ENCODE data around the gene WWC2. TPM values are rescaled to one million over a fixed set of nuclear protein-coding genes. Genes with fewer than 3 reads are reported as not detected.

WWC2 gene
- total and polyA plus RNA-seq, 12 donors, result 6.0 to 37.4 (median 31.2) TPM

- DNase-seq (no peak), ATAC-seq (no peak)
- peaks cover 0 to 100% (median 21%) of the 10 kb centered on the region in 9 donors for H3K36me3 ChIP-seq
- no peaks in the 10 kb centered on the region for H3K4me1 ChIP-seq
- intact Hi-C loops (cut with DNase I), result loop anchor here in 1 of 10 donors (10.0 kb wide), 1 partner anchor 104 kb away; no protein-coding TSS in a partner anchor
- H3K4me3 ChIP-seq, result no peak overlapping the region
- H3K27me3 ChIP-seq, result no peaks in the 10 kb centered on the region
- no peaks in the 10 kb centered on the region for H3K9me3 ChIP-seq
- WGBS, 2 donors, result 94 to 96% methylated on average over 2 of the region's 2 CpGs
- no peak for TF ChIP-seq CTCF (IDR thresholded peaks at IDR 0.05)
- no peak overlapping the region for H3K27ac ChIP-seq
Measured at GRCh38 chr4:183291070-183291469, 192.0 kb downstream of the WWC2 start.

GRCh38 chr4:183295711-183296110 lies 196.7 kb downstream of the WWC2 start:
- ATAC-seq (no peak), DNase-seq (no peak)
- Histone ChIP-seq H3K36me3 (peaks cover 0 to 89% (median 0%) of the 10 kb centered on the region in 9 donors), H3K9me3 (no peaks in the 10 kb centered on the region), H3K27me3 (no peaks in the 10 kb centered on the region), H3K4me1 (peaks cover 0 to 12% (median 0%) of the 10 kb centered on the region in 9 donors), H3K4me3 (no peak overlapping the region), H3K27ac (no peak overlapping the region)
- intact Hi-C loops (cut with DNase I), result loop anchor here in 1 of 10 donors (10.0 kb wide), 1 partner anchor 99 kb away; no protein-coding TSS in a partner anchor
- WGBS, 2 donors, result 78 to 84% methylated on average over 10 of the region's 10 CpGs
- TF ChIP-seq CTCF (IDR thresholded peaks at IDR 0.05), result no peak

- WGBS, 2 donors, result 96 to 100% methylated on average over 3 of the region's 3 CpGs
- no peak overlapping the region for H3K4me3 ChIP-seq
- H3K27ac ChIP-seq, result no peak overlapping the region
- peaks cover 0 to 77% (median 0%) of the 10 kb centered on the region in 9 donors for H3K36me3 ChIP-seq
- intact Hi-C loops (cut with DNase I), result loop anchor here in 1 of 10 donors (10.0 kb wide), 1 partner anchor 97 kb away; no protein-coding TSS in a partner anchor
- no peak for TF ChIP-seq CTCF (IDR thresholded peaks at IDR 0.05)
- H3K4me1 ChIP-seq, result peaks cover 0 to 13% (median 0%) of the 10 kb centered on the region in 9 donors
- ATAC-seq, result no peak
- no peak for DNase-seq
- no peaks in the 10 kb centered on the region for H3K27me3 ChIP-seq
- no peaks in the 10 kb centered on the region for H3K9me3 ChIP-seq
Measured at GRCh38 chr4:183297675-183298074, 198.6 kb downstream of the WWC2 start.

- intact Hi-C loops (cut with DNase I), result loop anchor here in 1 of 10 donors (10.0 kb wide), 1 partner anchor 95 kb away; no protein-coding TSS in a partner anchor
- peaks cover 0 to 66% (median 0%) of the 10 kb centered on the region in 9 donors for H3K36me3 ChIP-seq
Measured at GRCh38 chr4:183299464-183299863, 200.4 kb downstream of the WWC2 start.

More at GRCh38 chr4:183299464-183299863, 200.4 kb downstream of the WWC2 start:
- no peak for TF ChIP-seq CTCF (IDR thresholded peaks at IDR 0.05)
- WGBS, 2 donors, result 77 to 80% methylated on average over 2 of the region's 2 CpGs
- H3K27me3 ChIP-seq, result no peaks in the 10 kb centered on the region
- H3K4me3 ChIP-seq, result no peak overlapping the region
- peaks cover 0 to 13% (median 0%) of the 10 kb centered on the region in 9 donors for H3K4me1 ChIP-seq
- DNase-seq (no peak), ATAC-seq (no peak)
- H3K27ac ChIP-seq, result peak overlapping the region in 1 of 10 donors; percentile 12
- no peaks in the 10 kb centered on the region for H3K9me3 ChIP-seq
